GM21515 (cell line): ENCODE results near the gene BCL7A.
"Not testable (repeated sequence)": the region's sequence is repeated elsewhere in the genome, so short reads cannot be mapped to it uniquely, and the experiment has no call there.

ENCODE experiments used
- ATAC-seq: cut with Tn5 transposase; IDR thresholded peaks from one replicate; pipeline ENCODE4 v1.9.1; 2021; ENCODE audit not compliant: unreplicated experiment

The BCL7A gene

GRCh38 chr12:122051231-122051876 lies 29.7 kb downstream of the BCL7A start:
- ATAC-seq: no peak

GRCh38 chr12:122052285-122052684 lies 30.6 kb downstream of the BCL7A start:
- no peak for ATAC-seq

- no peak for ATAC-seq
Measured at GRCh38 chr12:122054842-122055520, 33.3 kb downstream of the BCL7A start.

GRCh38 chr12:122056406-122056805 lies 34.7 kb downstream of the BCL7A start:
- not testable (repeated sequence) for ATAC-seq

GRCh38 chr12:122057007-122057735 lies 35.5 kb downstream of the BCL7A start:
- ATAC-seq: no peak

- no peak for ATAC-seq
Measured at GRCh38 chr12:122057769-122058168, 36.1 kb downstream of the BCL7A start.

GRCh38 chr12:122058549-122059149 lies 37.0 kb downstream of the BCL7A start:
- ATAC-seq: no peak

- no peak for ATAC-seq
Measured at GRCh38 chr12:122059203-122059960, 37.7 kb downstream of the BCL7A start.

- no peak for ATAC-seq
Measured at GRCh38 chr12:122060081-122060501, 38.4 kb downstream of the BCL7A start.

GRCh38 chr12:122061253-122061652 lies 39.6 kb downstream of the BCL7A start:
- ATAC-seq: no peak

GRCh38 chr12:122062832-122063693 lies 41.4 kb downstream of the BCL7A start:
- no peak for ATAC-seq

- no peak for ATAC-seq
Measured at GRCh38 chr12:122063694-122064024, 42.0 kb downstream of the BCL7A start.

- peak; percentile 49 for ATAC-seq
Measured at GRCh38 chr12:122064025-122064777, 42.5 kb downstream of the BCL7A start.

GRCh38 chr12:122064780-122065588 lies 43.3 kb downstream of the BCL7A start:
- no peak for ATAC-seq

GRCh38 chr12:122067548-122067947 lies 45.9 kb downstream of the BCL7A start:
- no peak for ATAC-seq

- peak; percentile 87 for ATAC-seq
Measured at GRCh38 chr12:122067966-122068365, 46.3 kb downstream of the BCL7A start.

GRCh38 chr12:122072031-122072970 lies 50.6 kb downstream of the BCL7A start:
- no peak for ATAC-seq
